ENCODE results near the gene PI4K2B.

PI4K2B gene

GRCh38 chr4:25310066-25310802 lies 76.4 kb downstream of the PI4K2B start:
- no peak for DNase-seq (ENCODE audit: extremely low spot score)
- TF ChIP-seq ZNF384 (IDR thresholded peaks at IDR 0.05): no peak
- TF ChIP-seq SP1 (IDR thresholded peaks at IDR 0.05): no peak
- no peak for TF ChIP-seq TARDBP (IDR thresholded peaks at IDR 0.05)
- no peak for TF ChIP-seq L3MBTL2 (conservative IDR thresholded peaks at IDR 0.05)
- TF ChIP-seq FOXA1 (IDR thresholded peaks at IDR 0.05): no peak
- TF ChIP-seq FOXM1 (IDR thresholded peaks at IDR 0.05; ENCODE audit: borderline replicate concordance): no peak
- ChIA-PET POLR2A (no interaction called here), CTCF (interaction anchor here (0.7 kb wide), 1 partner anchor 293 kb away, joined by 3 read pairs; no protein-coding TSS in a partner anchor)

- TF ChIP-seq FOXK2 (IDR thresholded peaks at IDR 0.05): no peak
- no peak for TF ChIP-seq FOXA1 (IDR thresholded peaks at IDR 0.05)
- TF ChIP-seq L3MBTL2 (conservative IDR thresholded peaks at IDR 0.05): no peak
- TF ChIP-seq BHLHE40 (IDR thresholded peaks at IDR 0.05; ENCODE audit: borderline replicate concordance): no peak
- TF ChIP-seq CTBP1 (IDR thresholded peaks at IDR 0.05; ENCODE audit: borderline replicate concordance): no peak
- no peak for TF ChIP-seq NFRKB (IDR thresholded peaks at IDR 0.05)
- no peak for TF ChIP-seq SUZ12 (IDR thresholded peaks at IDR 0.05)
- no peak for TF ChIP-seq PKNOX1 (IDR thresholded peaks at IDR 0.05)
- no peak for TF ChIP-seq SP1 (IDR thresholded peaks at IDR 0.05)
- no peak for DNase-seq (ENCODE audit: extremely low spot score)
- CTCF ChIA-PET: interaction anchor here (0.7 kb wide), 1 partner anchor 294 kb away, joined by 3 read pairs; no protein-coding TSS in a partner anchor
- POLR2A ChIA-PET: no interaction called here
Measured at GRCh38 chr4:25310803-25311166, 77.0 kb downstream of the PI4K2B start.

- POLR2A ChIA-PET: interaction anchor here (0.6 to 1.7 kb wide), 11 partner anchors 9 to 153 kb away, joined by 3 to 7 read pairs (median 4); partner anchors contain the start of genes ANAPC4 and SEPSECS
- CTCF ChIA-PET: interaction anchor here (0.6 to 1.5 kb wide), 17 partner anchors 9 to 471 kb away, joined by 3 to 10 read pairs (median 4); partner anchors contain the start of gene PI4K2B
- TF ChIP-seq L3MBTL2 (conservative IDR thresholded peaks at IDR 0.05) (0 out of 2 replicates have a peak, but pooled peaks have one; percentile 10), ARNT (IDR thresholded peaks at IDR 0.05) (0 out of 2 replicates have a peak, but pooled peaks have one; percentile 52), PKNOX1 (IDR thresholded peaks at IDR 0.05) (no peak), NFRKB (IDR thresholded peaks at IDR 0.05) (peak; percentile 63; the same call in 1 of the 2 replicates)
- DNase-seq (ENCODE audit: extremely low spot score): peak; percentile 86
Measured at GRCh38 chr4:25312496-25313200, 78.8 kb downstream of the PI4K2B start, which contains the start of gene ZCCHC4. Gene ZCCHC4, plus strand, starts transcription at chr4:25312774. Its CDS starts 36 bp downstream, at chr4:25312810.

- TF ChIP-seq BHLHE40 (IDR thresholded peaks at IDR 0.05; ENCODE audit: borderline replicate concordance): no peak
- TF ChIP-seq FOXA1 (IDR thresholded peaks at IDR 0.05): no peak
- no peak for TF ChIP-seq FOXM1 (IDR thresholded peaks at IDR 0.05; ENCODE audit: borderline replicate concordance)
- TF ChIP-seq FOXK2 (IDR thresholded peaks at IDR 0.05): no peak
- TF ChIP-seq TARDBP (IDR thresholded peaks at IDR 0.05): no peak
- TF ChIP-seq SP1 (IDR thresholded peaks at IDR 0.05): no peak
- TF ChIP-seq LEF1 (IDR thresholded peaks at IDR 0.05; ENCODE audit: borderline replicate concordance): no peak
- no peak for TF ChIP-seq CTBP1 (IDR thresholded peaks at IDR 0.05; ENCODE audit: borderline replicate concordance)
- no peak for TF ChIP-seq PKNOX1 (IDR thresholded peaks at IDR 0.05)
- no peak for TF ChIP-seq ARNT (IDR thresholded peaks at IDR 0.05)
- no peak for TF ChIP-seq L3MBTL2 (conservative IDR thresholded peaks at IDR 0.05)
- no peak for TF ChIP-seq NFRKB (IDR thresholded peaks at IDR 0.05)
- POLR2A ChIA-PET: interaction anchor here (1.0 to 1.7 kb wide), 6 partner anchors 8 to 152 kb away, joined by 3 to 7 read pairs (median 4); partner anchors contain the start of gene ANAPC4
- peak; percentile 14 for DNase-seq (ENCODE audit: extremely low spot score)
- CTCF ChIA-PET: interaction anchor here (0.6 to 1.5 kb wide), 9 partner anchors 10 to 472 kb away, joined by 3 to 10 read pairs (median 4); no protein-coding TSS in a partner anchor
Measured at GRCh38 chr4:25313201-25313895, 79.5 kb downstream of the PI4K2B start.

GRCh38 chr4:25320336-25320735 lies 86.5 kb downstream of the PI4K2B start:
- POLR2A ChIA-PET: no interaction called here
- CTCF ChIA-PET: no interaction called here
- DNase-seq (ENCODE audit: extremely low spot score): no peak
- TF ChIP-seq PKNOX1 (IDR thresholded peaks at IDR 0.05) (no peak), LEF1 (IDR thresholded peaks at IDR 0.05; ENCODE audit: borderline replicate concordance) (no peak), SUZ12 (IDR thresholded peaks at IDR 0.05) (no peak), ZNF384 (IDR thresholded peaks at IDR 0.05) (no peak), FOXA1 (IDR thresholded peaks at IDR 0.05) (no peak), CTBP1 (IDR thresholded peaks at IDR 0.05; ENCODE audit: borderline replicate concordance) (no peak), TARDBP (IDR thresholded peaks at IDR 0.05) (no peak), ELF4 (IDR thresholded peaks at IDR 0.05) (no peak), FOXM1 (IDR thresholded peaks at IDR 0.05; ENCODE audit: borderline replicate concordance) (no peak), L3MBTL2 (conservative IDR thresholded peaks at IDR 0.05) (no peak), ARNT (IDR thresholded peaks at IDR 0.05) (no peak)

Measured in HEK293T (cell line).